K562 (cell line): ENCODE results near the gene SLC25A11. TPM values are rescaled to one million over a fixed set of nuclear protein-coding genes. Genes with fewer than 3 reads are reported as not detected.

Experiments
- ARHGAP35 ChIP-seq: fragments of 450-650 bp; IDR thresholded peaks from 2 replicates; pipeline ENCODE4 v1.6.1; 2018; ENCODE audit not compliant: partially characterized antibody
- ATF7 ChIP-seq: fragments of 450-650 bp; IDR thresholded peaks from 2 replicates; pipeline ENCODE4 v1.7.1; 2014; ENCODE audit warnings: mild to moderate bottlenecking, moderate library complexity
- CEBPB ChIP-seq: fragments of 450-650 bp; IDR thresholded peaks from 2 replicates; pipeline ENCODE4 v1.6.1; 2016; ENCODE audit warnings: missing genetic modification characterization, missing compliant biosample characterization
- ELF2 ChIP-seq: fragments of 250-450 bp; sonication (Bioruptor Pico); IDR thresholded peaks from 2 replicates; pipeline ENCODE4 v1.5.0; 2021; ENCODE audit warnings: mild to moderate bottlenecking
- FOXM1 ChIP-seq, 2 experiments: fragments of 450-650 bp in 1 of 2; sonication (generic) in 1 of 2; formaldehyde crosslinking in 1 of 2; IDR thresholded peaks; 2 replicates each; pipeline versions ENCODE4 v1.6.1 to v1.9.0; 2017 to 2022; ENCODE audit warnings: low read depth in 2 of 2, mild to moderate bottlenecking in 2 of 2, missing genetic modification reagents in 1 of 2, moderate library complexity in 1 of 2
- HDAC2 ChIP-seq: fragments of 450-650 bp; IDR thresholded peaks from 2 replicates; pipeline ENCODE4 v1.6.1; 2016; ENCODE audit warnings: mild to moderate bottlenecking
- HDGF ChIP-seq: fragments of 450-650 bp; IDR thresholded peaks from 2 replicates; pipeline ENCODE4 v1.6.1; 2016
- LARP7 ChIP-seq: fragments of 450-650 bp; IDR thresholded peaks from 2 replicates; pipeline ENCODE4 v1.6.1; 2016
- MECOM ChIP-seq: fragments of 250-450 bp; sonication (Bioruptor Pico); IDR thresholded peaks from 2 replicates; pipeline ENCODE4 v1.8.0; 2022; ENCODE audit warnings: inconsistent platforms
- PHB2 ChIP-seq: fragments of 450-650 bp; IDR thresholded peaks from 2 replicates; pipeline ENCODE4 v1.6.1; 2017; ENCODE audit warnings: low read depth
- POLR2G ChIP-seq: fragments of 200-400 bp; formaldehyde crosslinking; IDR thresholded peaks from 2 replicates; pipeline ENCODE4 v1.6.1; 2017; ENCODE audit warnings: low read depth, mild to moderate bottlenecking, antibody characterized with exemption, low read length, moderate library complexity
- SREBF1 ChIP-seq: fragments of 150-350 bp; IDR thresholded peaks from 2 replicates; pipeline ENCODE4 v1.6.1; 2014; ENCODE audit warnings: antibody characterized with exemption, low read depth, low read length, borderline replicate concordance
- TFAM ChIP-seq: fragments of 250-450 bp; sonication (Bioruptor Pico); conservative IDR thresholded peaks from 2 replicates; pipeline ENCODE4 v1.5.0; 2021; ENCODE audit warnings: mild to moderate bottlenecking, moderate library complexity
- THRA ChIP-seq: fragments of 450-650 bp; IDR thresholded peaks from 2 replicates; pipeline ENCODE4 v1.6.1; 2017; ENCODE audit warnings: mild to moderate bottlenecking, moderate library complexity
- ZBTB7A ChIP-seq: IDR thresholded peaks from 2 replicates; pipeline ENCODE4 v1.6.1; 2011; ENCODE audit warnings: low read depth, mild to moderate bottlenecking, low read length, moderate library complexity, borderline replicate concordance; ENCODE audit not compliant: control insufficient read depth
- ZC3H11A ChIP-seq: IDR thresholded peaks from 2 replicates; pipeline ENCODE4 v1.6.1; 2012; ENCODE audit warnings: low read depth, low read length, improper control_type of control experiment
- ZNF212 ChIP-seq: fragments of 450-650 bp; formaldehyde crosslinking; IDR thresholded peaks from 2 replicates; pipeline ENCODE4 v1.4.0; 2020; ENCODE audit warnings: mild to moderate bottlenecking
- ZNF239 ChIP-seq: fragments of 250-450 bp; sonication (Bioruptor Pico); IDR thresholded peaks from 2 replicates; pipeline ENCODE4 v1.4.0; 2020; ENCODE audit warnings: mild to moderate bottlenecking
- ZNF407 ChIP-seq: fragments of 450-650 bp; IDR thresholded peaks from 2 replicates; pipeline ENCODE4 v1.6.1; 2016; ENCODE audit warnings: low read depth
- ZNF445 ChIP-seq: fragments of 250-450 bp; sonication (Bioruptor Pico); IDR thresholded peaks from 2 replicates; pipeline ENCODE4 v1.4.0; 2020; ENCODE audit warnings: low read depth, mild to moderate bottlenecking, moderate library complexity
- ZNF584 ChIP-seq: fragments of 200-800 bp; sonication (Bioruptor generic); IDR thresholded peaks from 2 replicates; pipeline ENCODE4 v1.6.1; 2016; ENCODE audit warnings: low read depth, mild to moderate bottlenecking, missing genetic modification characterization, missing compliant biosample characterization
- polyA plus RNA-seq, 8 experiments: library from polyadenylated mRNA; depleted of rRNA in 4 of 8; stranded (reverse) in 5 of 8; unstranded in 3 of 8; fragments of >200 nt; fragmentation: Nextera tagmentation in 2 of 8; fragmentation: Illumina TruSeq in 1 of 8; extraction: Ambion mirVana in 2 of 8; extraction: Trizol in 1 of 8; gene quantifications; 2 replicates each; pipeline versions ENCODE4 v1.2.1 to v1.2.3, GENCODE V29; 2011 to 2014; ENCODE audit warnings: inconsistent platforms in 1 of 8, missing spikeins in 1 of 8
- total RNA-seq, 7 experiments: library from RNA; depleted of rRNA in 6 of 7; stranded (reverse); fragments of >200 nt in 6 of 7; fragmentation: Illumina TruSeq in 2 of 7; extraction: Trizol in 2 of 7; gene quantifications; 2 replicates each; pipeline versions ENCODE4 v1.2.1 to v1.2.3, GENCODE V29; 2011 to 2021; ENCODE audit warnings: low replicate concordance in 1 of 7

SLC25A11 gene
- total and polyA plus RNA-seq, 9 of the 15 experiments (the other 6 are each of a cell fraction or from before 2014, with no cell fraction given) = 3.1 to 56.7 (median 32.9) TPM

- TF ChIP-seq THRA = no peak
- no peak for TF ChIP-seq ZNF239
- peak; percentile 41 for TF ChIP-seq ARHGAP35
- no peak for TF ChIP-seq TFAM (CRISPR knock-in tag)
- peak; percentile 16; the same call in 1 of the 2 replicates for TF ChIP-seq CEBPB
- peak; percentile 97 for TF ChIP-seq LARP7
- no peak for TF ChIP-seq ATF7
- TF ChIP-seq MECOM (CRISPR knock-in tag) = no peak
- TF ChIP-seq ZNF407 = no peak
- no peak for TF ChIP-seq FOXM1 (IDR thresholded peaks at IDR 0.05; ENCODE audit: low read depth)
- TF ChIP-seq FOXM1 (CRISPR knock-in tag; IDR thresholded peaks at IDR 0.05; ENCODE audit: low read depth) = no peak
- TF ChIP-seq ZNF212 (CRISPR knock-in tag) = no peak
- TF ChIP-seq ZNF445 = no peak
- no peak for TF ChIP-seq ELF2 (CRISPR knock-in tag)
- TF ChIP-seq PHB2 = peak; percentile 69
- no peak for TF ChIP-seq ZBTB7A
- TF ChIP-seq HDGF = peak; percentile 95
- no peak for TF ChIP-seq ZC3H11A
- 0 out of 2 replicates have a peak, but pooled peaks have one; percentile 34 for TF ChIP-seq POLR2G
- TF ChIP-seq HDAC2 = no peak
- no peak for TF ChIP-seq ZNF584
- TF ChIP-seq SREBF1 = no peak
Observed at GRCh38 chr17:4908711-4909496, 30.9 kb downstream of the SLC25A11 start (continued).
